Parathyroid adenoma (tissue), 2 donors: Measurements from ENCODE around the gene CTBS.
A peak's percentile ranks its signal among the peaks of the same experiment; 100 is the strongest.

Source experiments
- H2AFZ ChIP-seq: fragments of 300-600 bp; sonication (generic); one replicate; pipeline ENCODE4 v1.7.0; 2017; ENCODE audit warnings: antibody characterized with exemption, mild to moderate bottlenecking
- H3K27ac ChIP-seq: fragments of 300-600 bp; sonication (generic); one replicate; pipeline ENCODE4 v1.7.0; 2017
- H3K27me3 ChIP-seq: fragments of 300-600 bp; sonication (generic); one replicate; pipeline ENCODE4 v1.7.0; 2017; ENCODE audit warnings: low read length; ENCODE audit not compliant: control insufficient read depth, insufficient read depth
- H3K36me3 ChIP-seq: fragments of 300-600 bp; sonication (generic); one replicate; pipeline ENCODE4 v1.7.0; 2017; ENCODE audit warnings: low read length; ENCODE audit not compliant: control insufficient read depth, insufficient read depth
- H3K4me1 ChIP-seq: fragments of 300-600 bp; sonication (generic); one replicate; pipeline ENCODE4 v1.7.0; 2017; ENCODE audit warnings: control low read depth
- H3K4me2 ChIP-seq: fragments of 300-600 bp; sonication (generic); one replicate; pipeline ENCODE4 v1.7.0; 2017; ENCODE audit warnings: low read length
- H3K4me3 ChIP-seq: fragments of 300-600 bp; sonication (generic); one replicate; pipeline ENCODE4 v1.7.0; 2017; ENCODE audit warnings: low read depth, low read length
- H3K79me2 ChIP-seq: fragments of 300-600 bp; sonication (generic); one replicate; pipeline ENCODE4 v1.7.0; 2017; ENCODE audit warnings: control low read depth
- H3K9ac ChIP-seq: fragments of 300-600 bp; sonication (generic); one replicate; pipeline ENCODE4 v1.7.0; 2017; ENCODE audit warnings: mild to moderate bottlenecking
- H3K9me3 ChIP-seq: fragments of 300-600 bp; sonication (generic); one replicate; pipeline ENCODE4 v1.7.0; 2017; ENCODE audit warnings: low read length; ENCODE audit not compliant: control insufficient read depth
- CTCF ChIP-seq: fragments of 300-600 bp; sonication (generic); IDR thresholded peaks from one replicate; pipeline ENCODE4 v1.7.0; 2017; ENCODE audit warnings: antibody characterized with exemption, mild to moderate bottlenecking
- donor health status: primary hyperparathyroidism.

The CTBS gene

GRCh38 chr1:84505493-84506001 is 68.7 kb downstream of the CTBS start:
- peaks cover 4% of the 10 kb centered on the region for H3K4me1 ChIP-seq
- peak overlapping the region; percentile 86 for H3K27ac ChIP-seq
- H3K9me3 ChIP-seq, result no peaks in the 10 kb centered on the region
- no peak for TF ChIP-seq CTCF
- H3K36me3 ChIP-seq, result no peaks in the 10 kb centered on the region
- peak overlapping the region; percentile 93 for H3K4me3 ChIP-seq
- peaks cover 2% of the 10 kb centered on the region for H3K79me2 ChIP-seq
- no peaks in the 10 kb centered on the region for H3K27me3 ChIP-seq
- H3K9ac ChIP-seq, result no peak overlapping the region
- H2AFZ ChIP-seq, result peak overlapping the region; percentile 87
- H3K4me2 ChIP-seq, result peak overlapping the region; percentile 88

- H3K27me3 ChIP-seq, result no peaks in the 10 kb centered on the region
- H3K9me3 ChIP-seq, result no peaks in the 10 kb centered on the region
- no peak overlapping the region for H3K9ac ChIP-seq
- peak overlapping the region; percentile 93 for H3K4me3 ChIP-seq
- peaks cover 2% of the 10 kb centered on the region for H3K79me2 ChIP-seq
- H3K27ac ChIP-seq, result peak overlapping the region; percentile 86
- peak overlapping the region; percentile 87 for H2AFZ ChIP-seq
- peaks cover 4% of the 10 kb centered on the region for H3K4me1 ChIP-seq
- no peaks in the 10 kb centered on the region for H3K36me3 ChIP-seq
- peak overlapping the region; percentile 88 for H3K4me2 ChIP-seq
- no peak for TF ChIP-seq CTCF
Observed at GRCh38 chr1:84504580-84505492, 69.4 kb downstream of the CTBS start.

GRCh38 chr1:84502927-84503326 is 71.3 kb downstream of the CTBS start:
- Histone ChIP-seq H3K36me3 (no peaks in the 10 kb centered on the region), H3K9me3 (no peaks in the 10 kb centered on the region), H3K27ac (no peak overlapping the region), H2AFZ (no peak overlapping the region), H3K4me1 (peaks cover 4% of the 10 kb centered on the region), H3K27me3 (no peaks in the 10 kb centered on the region), H3K4me3 (no peak overlapping the region), H3K9ac (no peak overlapping the region), H3K4me2 (no peak overlapping the region), H3K79me2 (peaks cover 2% of the 10 kb centered on the region)
- TF ChIP-seq CTCF, result no peak
